Measurements from ENCODE around the gene MAML3.

GRCh38 chr4:139736661-139737060 is 417.3 kb downstream of the MAML3 start:
- no peak for TF ChIP-seq CTCF (optimal IDR thresholded peaks at IDR 0.05 in 1 of 3, IDR thresholded peaks at IDR 0.05 in 1 of 3, conservative IDR thresholded peaks at IDR 0.05 in 1 of 3; ENCODE audit: extremely low read depth in 1 of 3, insufficient read depth in 2 of 3, low read length in 3 of 3)
- no peak for TF ChIP-seq EZH2 (IDR thresholded peaks at IDR 0.05; ENCODE audit: low read length)
